ENCODE results near the gene MMP25.

The MMP25 gene

GRCh38 chr16:3012246-3012645 is 34.1 kb upstream of the MMP25 start:
- peak overlapping the region; percentile 3 for H3K4me3 ChIP-seq (ENCODE audit: low read length)
- no peak for DNase-seq (ENCODE audit: low read depth)
- no peak for TF ChIP-seq CTCF (conservative IDR thresholded peaks at IDR 0.05; ENCODE audit: low read depth, low read length)

GRCh38 chr16:3012828-3013420 is 33.4 kb upstream of the MMP25 start, which contains the start of gene CLDN9:
TSS of gene CLDN9 (plus strand) at chr16:3012923. CDS start at chr16:3013363, 440 bp downstream.
- H3K4me3 ChIP-seq (ENCODE audit: low read length), result peak within 1 kb of the TSS; percentile 3
- no peak for DNase-seq (ENCODE audit: low read depth)
- TF ChIP-seq CTCF (conservative IDR thresholded peaks at IDR 0.05; ENCODE audit: low read depth, low read length), result no peak

GRCh38 chr16:3013491-3013951 is 32.8 kb upstream of the MMP25 start:
- no peak overlapping the region for H3K4me3 ChIP-seq (ENCODE audit: low read length)
- DNase-seq (ENCODE audit: low read depth), result no peak
- TF ChIP-seq CTCF (conservative IDR thresholded peaks at IDR 0.05; ENCODE audit: low read depth, low read length), result no peak

- TF ChIP-seq CTCF (conservative IDR thresholded peaks at IDR 0.05; ENCODE audit: low read depth, low read length), result no peak
- H3K4me3 ChIP-seq (ENCODE audit: low read length), result no peak overlapping the region
- DNase-seq (ENCODE audit: low read depth), result no peak
Measured at GRCh38 chr16:3013998-3014690, 32.2 kb upstream of the MMP25 start.

GRCh38 chr16:3014971-3015370 is 31.4 kb upstream of the MMP25 start:
- no peak overlapping the region for H3K4me3 ChIP-seq (ENCODE audit: low read length)
- DNase-seq (ENCODE audit: low read depth), result no peak
- TF ChIP-seq CTCF (conservative IDR thresholded peaks at IDR 0.05; ENCODE audit: low read depth, low read length), result no peak

- DNase-seq (ENCODE audit: low read depth), result no peak
- no peak for TF ChIP-seq CTCF (conservative IDR thresholded peaks at IDR 0.05; ENCODE audit: low read depth, low read length)
Measured at GRCh38 chr16:3015865-3016521, 30.4 kb upstream of the MMP25 start.

More at GRCh38 chr16:3015865-3016521, 30.4 kb upstream of the MMP25 start:
- no peak overlapping the region for H3K4me3 ChIP-seq (ENCODE audit: low read length)
